ENCODE data around the gene TBX15. TPM values are rescaled to one million over a fixed set of nuclear protein-coding genes. Genes with fewer than 3 reads are reported as not detected.

TBX15 gene
- total RNA-seq, 1 donor from 2014 or later: 0.15 TPM

GRCh38 chr1:118951270-118951936, 36.7 kb downstream of the TBX15 start:
- Histone ChIP-seq H3K9me3 (no peaks in the 10 kb centered on the region), H3K4me3 (no peak overlapping the region), H3K27me3 (ENCODE audit: low read depth) (no peaks in the 10 kb centered on the region), H3K36me3 (no peaks in the 10 kb centered on the region), H3K27ac (no peak overlapping the region), H3K4me1 (no peaks in the 10 kb centered on the region)
- TF ChIP-seq CTCF (IDR thresholded peaks at IDR 0.05): no peak
- intact Hi-C loops (cut with DNase I): no loop called here
- ATAC-seq (no peak), DNase-seq (no peak)

GRCh38 chr1:118949315-118949714, 38.8 kb downstream of the TBX15 start:
- intact Hi-C loops (cut with DNase I): no loop called here
- no peaks in the 10 kb centered on the region for H3K9me3 ChIP-seq
- H3K4me3 ChIP-seq: no peak overlapping the region
- ATAC-seq (peak in 1 of 2 donors; percentile 73), DNase-seq (no peak)
- no peak for TF ChIP-seq CTCF (IDR thresholded peaks at IDR 0.05)
- H3K36me3 ChIP-seq: no peaks in the 10 kb centered on the region
- no peak overlapping the region for H3K27ac ChIP-seq
- no peaks in the 10 kb centered on the region for H3K27me3 ChIP-seq (ENCODE audit: low read depth)
- H3K4me1 ChIP-seq: no peaks in the 10 kb centered on the region

- TF ChIP-seq CTCF (IDR thresholded peaks at IDR 0.05): no peak
- Histone ChIP-seq H3K9me3 (no peaks in the 10 kb centered on the region), H3K4me1 (no peaks in the 10 kb centered on the region), H3K27ac (no peak overlapping the region), H3K36me3 (no peaks in the 10 kb centered on the region), H3K27me3 (ENCODE audit: low read depth) (no peaks in the 10 kb centered on the region), H3K4me3 (no peak overlapping the region)
- ATAC-seq (no peak), DNase-seq (no peak)
- intact Hi-C loops (cut with DNase I): no loop called here
These were observed 39.3 kb downstream of the TBX15 start for GRCh38 chr1:118948846-118949245.

GRCh38 chr1:118948351-118948750, 39.8 kb downstream of the TBX15 start:
- ATAC-seq (no peak), DNase-seq (no peak)
- Histone ChIP-seq H3K9me3 (no peaks in the 10 kb centered on the region), H3K27ac (no peak overlapping the region), H3K36me3 (no peaks in the 10 kb centered on the region), H3K4me1 (no peaks in the 10 kb centered on the region), H3K4me3 (no peak overlapping the region), H3K27me3 (ENCODE audit: low read depth) (no peaks in the 10 kb centered on the region)
- no peak for TF ChIP-seq CTCF (IDR thresholded peaks at IDR 0.05)
- intact Hi-C loops (cut with DNase I): no loop called here

- TF ChIP-seq CTCF (IDR thresholded peaks at IDR 0.05): no peak
- no peak for ATAC-seq
These were observed 40.4 kb downstream of the TBX15 start for GRCh38 chr1:118947790-118948189.

More at GRCh38 chr1:118947790-118948189, 40.4 kb downstream of the TBX15 start:
- no peaks in the 10 kb centered on the region for H3K36me3 ChIP-seq
- H3K4me3 ChIP-seq: no peak overlapping the region
- no peaks in the 10 kb centered on the region for H3K27me3 ChIP-seq (ENCODE audit: low read depth)
- no peaks in the 10 kb centered on the region for H3K4me1 ChIP-seq
- no peaks in the 10 kb centered on the region for H3K9me3 ChIP-seq
- intact Hi-C loops (cut with DNase I): no loop called here
- H3K27ac ChIP-seq: no peak overlapping the region
- DNase-seq: no peak

Data from lower lobe of right lung (tissue), 2 donors.